Suprapubic skin (tissue), 4 donors: Measurements from ENCODE around the gene PRKCQ.

ENCODE experiments used
- CTCF ChIP-seq, 2 donors: fragments of 200-600 bp in 1 of 2; fragments of 450-650 bp in 1 of 2; sonication (generic) in 1 of 2; IDR thresholded peaks; one replicate each; pipeline ENCODE4 v1.5.1; 2016 to 2019; ENCODE audit warnings: antibody characterized with exemption in 2 of 2, mild to moderate bottlenecking in 1 of 2, moderate library complexity in 1 of 2
- EP300 ChIP-seq: sonication (generic); formaldehyde crosslinking; IDR thresholded peaks from one replicate; pipeline ENCODE4 v1.6.1; 2017; ENCODE audit warnings: antibody characterized with exemption
- POLR2AphosphoS5 ChIP-seq, 3 donors: sonication (generic); formaldehyde crosslinking; IDR thresholded peaks; one replicate each; pipeline ENCODE4 v1.6.1; 2017; ENCODE audit warnings: antibody characterized with exemption in 3 of 3

- TF ChIP-seq CTCF (IDR thresholded peaks at IDR 0.05) (no peak), EP300 (no peak), POLR2AphosphoS5 (IDR thresholded peaks at IDR 0.05) (no peak)
Measured at GRCh38 chr10:6603142-6604125, 23.4 kb upstream of the PRKCQ start.
